ENCODE measurements around the gene MED16.
A peak's percentile ranks its signal among the peaks of the same experiment; 100 is the strongest.

MED16 gene

GRCh38 chr19:926589-927350, 33.8 kb upstream of the MED16 start:
- Histone ChIP-seq H3K9ac (peak overlapping the region; percentile 92 to 99 (median 96)), H3K9me3 (replicated peaks in 1 of 11) (no peaks in the 10 kb centered on the region), H3K4me2 (peak overlapping the region; percentile 89 to 97 (median 94)), H3K27ac (peak overlapping the region; percentile 91 to 98 (median 96)), H3K27me3 (peaks cover 0 to 13% (median 0%) of the 10 kb centered on the region in 11 experiments; a peak in 6 of 22 replicates), H3K4me1 (peaks cover 37 to 50% (median 42%) of the 10 kb centered on the region in 10 experiments), H4K20me1 (peaks cover 13 to 36% (median 30%) of the 10 kb centered on the region in 11 experiments; a peak in 21 of 22 replicates), H3K4me3 (peak overlapping the region; percentile 87 to 100 (median 100)), H3K36me3 (peaks cover 8 to 34% (median 27%) of the 10 kb centered on the region in 11 experiments; a peak in 20 of 22 replicates)
- peak in 3 of 11 experiments; percentile 63 to 78 (median 77); a peak in 7 of 22 replicates for TF ChIP-seq Cebpa-rat (IDR thresholded peaks at IDR 0.05)

- peak overlapping the region; percentile 92 to 99 (median 96) for H3K9ac ChIP-seq
- no peak for TF ChIP-seq Cebpa-rat (IDR thresholded peaks at IDR 0.05)
- peaks cover 35 to 45% (median 39%) of the 10 kb centered on the region in 10 experiments for H3K4me1 ChIP-seq
- peak overlapping the region; percentile 91 to 98 (median 96) for H3K27ac ChIP-seq
- H3K4me2 ChIP-seq = peak overlapping the region; percentile 44 to 97 (median 91)
- H3K27me3 ChIP-seq = peaks cover 3 to 16% (median 3%) of the 10 kb centered on the region in 11 experiments
- peaks cover 9 to 31% (median 25%) of the 10 kb centered on the region in 11 experiments; a peak in 17 of 22 replicates for H4K20me1 ChIP-seq
- peaks cover 8 to 29% (median 25%) of the 10 kb centered on the region in 11 experiments; a peak in 20 of 22 replicates for H3K36me3 ChIP-seq
- H3K4me3 ChIP-seq = peak overlapping the region; percentile 87 to 100 (median 100)
- H3K9me3 ChIP-seq (replicated peaks in 1 of 11) = no peaks in the 10 kb centered on the region
Observed at GRCh38 chr19:926323-926588, 33.3 kb upstream of the MED16 start.

- Histone ChIP-seq H3K9me3 (replicated peaks in 1 of 11) (no peaks in the 10 kb centered on the region), H3K4me3 (peak within 1 kb of the TSS; percentile 87 to 100 (median 100)), H3K36me3 (peaks cover 8 to 24% (median 20%) of the 10 kb centered on the region in 11 experiments; a peak in 20 of 22 replicates), H3K4me1 (peaks cover 36 to 47% (median 40%) of the 10 kb centered on the region in 10 experiments), H3K9ac (peak within 1 kb of the TSS; percentile 92 to 99 (median 96)), H4K20me1 (peaks cover 9 to 26% (median 20%) of the 10 kb centered on the region in 11 experiments; a peak in 15 of 22 replicates), H3K27me3 (peaks cover 8 to 21% (median 9%) of the 10 kb centered on the region in 11 experiments), H3K4me2 (peak within 1 kb of the TSS; percentile 91 to 99 (median 96)), H3K27ac (peak within 1 kb of the TSS; percentile 91 to 98 (median 96))
- TF ChIP-seq Cebpa-rat (IDR thresholded peaks at IDR 0.05) = no peak
Observed at GRCh38 chr19:925526-926322, 32.7 kb upstream of the MED16 start, which contains the start of gene ARID3A. TSS of gene ARID3A (plus strand) at chr19:926035. CDS start at chr19:929529, 3,494 bp downstream.

- Histone ChIP-seq H4K20me1 (peaks cover 9 to 30% (median 18%) of the 10 kb centered on the region in 11 experiments; a peak in 16 of 22 replicates), H3K9me3 (replicated peaks in 1 of 11) (no peaks in the 10 kb centered on the region), H3K4me3 (peak overlapping the region; percentile 87 to 100 (median 100)), H3K4me2 (peak overlapping the region; percentile 79 to 99 (median 96)), H3K27ac (peak overlapping the region; percentile 91 to 98 (median 96)), H3K4me1 (peaks cover 42 to 49% (median 46%) of the 10 kb centered on the region in 10 experiments), H3K9ac (peak overlapping the region; percentile 92 to 99 (median 96)), H3K36me3 (peaks cover 6 to 18% (median 15%) of the 10 kb centered on the region in 11 experiments; a peak in 20 of 22 replicates), H3K27me3 (peaks cover 14 to 27% (median 15%) of the 10 kb centered on the region in 11 experiments)
- no peak for TF ChIP-seq Cebpa-rat (IDR thresholded peaks at IDR 0.05)
Observed at GRCh38 chr19:925087-925525, 32.1 kb upstream of the MED16 start.

GRCh38 chr19:924553-925086, 31.6 kb upstream of the MED16 start:
- Histone ChIP-seq H3K36me3 (peaks cover 1 to 13% (median 10%) of the 10 kb centered on the region in 11 experiments; a peak in 20 of 22 replicates), H3K27me3 (peaks cover 19 to 32% (median 20%) of the 10 kb centered on the region in 11 experiments), H3K4me2 (peak overlapping the region; percentile 79 to 99 (median 96)), H3K27ac (peak overlapping the region; percentile 91 to 98 (median 96); a peak in 21 of 22 replicates), H3K9ac (peak overlapping the region; percentile 92 to 99 (median 96)), H3K9me3 (replicated peaks in 1 of 11) (no peaks in the 10 kb centered on the region), H4K20me1 (peaks cover 13 to 31% (median 17%) of the 10 kb centered on the region in 11 experiments; a peak in 18 of 22 replicates), H3K4me1 (peaks cover 46 to 51% (median 48%) of the 10 kb centered on the region in 10 experiments), H3K4me3 (peak overlapping the region; percentile 87 to 100 (median 100))
- no peak for TF ChIP-seq Cebpa-rat (IDR thresholded peaks at IDR 0.05)

DNA sequence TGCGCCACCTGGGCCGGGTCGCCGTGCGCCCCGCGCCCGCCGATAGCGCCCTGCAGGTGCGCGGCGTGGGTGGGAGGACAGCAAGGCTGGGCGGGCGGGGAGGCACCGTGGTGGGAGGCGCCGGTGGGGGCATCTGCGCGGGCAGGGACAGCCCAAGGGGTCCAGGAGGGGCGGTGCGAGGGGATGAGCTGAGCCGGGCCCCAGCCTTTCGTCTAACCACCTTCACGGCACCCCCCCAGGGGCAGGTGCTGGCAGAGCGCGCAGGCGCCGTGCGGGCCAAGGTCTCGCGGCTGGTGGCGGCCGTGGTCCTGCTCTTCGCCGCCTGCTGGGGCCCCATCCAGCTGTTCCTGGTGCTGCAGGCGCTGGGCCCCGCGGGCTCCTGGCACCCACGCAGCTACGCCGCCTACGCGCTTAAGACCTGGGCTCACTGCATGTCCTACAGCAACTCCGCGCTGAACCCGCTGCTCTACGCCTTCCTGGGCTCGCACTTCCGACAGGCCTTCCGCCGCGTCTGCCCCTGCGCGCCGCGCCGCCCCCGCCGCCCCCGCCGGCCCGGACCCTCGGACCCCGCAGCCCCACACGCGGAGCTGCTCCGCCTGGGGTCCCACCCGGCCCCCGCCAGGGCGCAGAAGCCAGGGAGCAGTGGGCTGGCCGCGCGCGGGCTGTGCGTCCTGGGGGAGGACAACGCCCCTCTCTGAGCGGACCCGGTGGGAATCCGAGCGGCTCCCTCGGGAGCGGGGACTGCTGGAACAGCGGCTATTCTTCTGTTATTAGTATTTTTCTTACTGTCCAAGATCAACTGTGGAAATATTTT, 27.3 kb upstream of the MED16 start:
- H3K4me3 ChIP-seq = peak overlapping the region; percentile 25 to 56 (median 38); a peak in 15 of 20 replicates
- peaks cover 0 to 36% (median 23%) of the 10 kb centered on the region in 11 experiments; a peak in 17 of 22 replicates for H4K20me1 ChIP-seq
- TF ChIP-seq Cebpa-rat (IDR thresholded peaks at IDR 0.05) = no peak
- no peak overlapping the region for H3K27ac ChIP-seq
- no peaks in the 10 kb centered on the region for H3K36me3 ChIP-seq
- peak overlapping the region in 5 of 11 experiments; percentile 5 to 42 (median 14); a peak in 4 of 22 replicates for H3K9ac ChIP-seq
- H3K4me1 ChIP-seq = peaks cover 50 to 55% (median 52%) of the 10 kb centered on the region in 10 experiments
- H3K4me2 ChIP-seq = peak overlapping the region; percentile 70 to 84 (median 77)
- H3K9me3 ChIP-seq (replicated peaks in 1 of 11) = no peaks in the 10 kb centered on the region
- H3K27me3 ChIP-seq = peaks cover 59 to 76% (median 63%) of the 10 kb centered on the region in 11 experiments

- Histone ChIP-seq H3K27me3 (peaks cover 59 to 82% (median 72%) of the 10 kb centered on the region in 11 experiments), H3K4me2 (peak overlapping the region; percentile 70 to 84 (median 77)), H3K4me1 (peaks cover 44 to 50% (median 45%) of the 10 kb centered on the region in 10 experiments), H3K36me3 (no peaks in the 10 kb centered on the region), H3K4me3 (peak overlapping the region; percentile 12 to 56 (median 38); a peak in 9 of 20 replicates), H4K20me1 (peaks cover 0 to 36% (median 23%) of the 10 kb centered on the region in 11 experiments; a peak in 17 of 22 replicates), H3K9me3 (replicated peaks in 1 of 11) (no peaks in the 10 kb centered on the region), H3K27ac (no peak overlapping the region), H3K9ac (no peak overlapping the region)
- no peak for TF ChIP-seq Cebpa-rat (IDR thresholded peaks at IDR 0.05)
Observed at GRCh38 chr19:919199-920050, 26.4 kb upstream of the MED16 start.
